Keratinocyte (primary cell): ENCODE data around the gene MAP3K5. TPM values are rescaled to one million over a fixed set of nuclear protein-coding genes. Genes with fewer than 3 reads are reported as not detected.

Experiments used
- DNase-seq: peaks from one replicate; pipeline ENCODE4 v3.0.0-alpha.2; 2011; ENCODE audit warnings: low read depth, missing footprints, low spot score
- FAIRE-seq: peaks from 2 replicates; lab custom pipeline; 2011; peaks lifted over from hg19 to GRCh38; lab: Jason Lieb, UNC
- H2AFZ ChIP-seq: 2 replicates; pipeline ENCODE4 v1.6.0; 2012; ENCODE audit warnings: low read length, control low read depth, inconsistent platforms; ENCODE audit not compliant: control insufficient read depth
- H3K27ac ChIP-seq: 2 replicates; pipeline ENCODE4 v1.5.1; 2011; ENCODE audit warnings: low read length; ENCODE audit not compliant: control insufficient read depth, insufficient read depth
- H3K27me3 ChIP-seq: 3 replicates; pipeline ENCODE4 v1.6.0; 2011; ENCODE audit warnings: low read length; ENCODE audit not compliant: control insufficient read depth, insufficient read depth; ENCODE audit errors: extremely low read depth
- H3K36me3 ChIP-seq, 2 experiments: 2 replicates in 1 of 2; 3 replicates in 1 of 2; pipeline ENCODE4 v1.5.1; 2011; ENCODE audit warnings: low read length in 2 of 2, mild to moderate bottlenecking in 1 of 2; ENCODE audit not compliant: control insufficient read depth in 2 of 2, insufficient read depth in 2 of 2; ENCODE audit errors: extremely low read depth in 1 of 2
- H3K4me1 ChIP-seq: 3 replicates; pipeline ENCODE4 v1.5.1; 2011; ENCODE audit warnings: low read length; ENCODE audit not compliant: control insufficient read depth, insufficient read depth; ENCODE audit errors: extremely low read depth
- H3K4me2 ChIP-seq: 3 replicates; pipeline ENCODE4 v1.6.0; 2011; ENCODE audit warnings: low read depth, low read length; ENCODE audit not compliant: control insufficient read depth, insufficient read depth; ENCODE audit errors: extremely low read depth
- H3K4me3 ChIP-seq, 3 experiments: fragments of 200-600 bp in 1 of 3; sonication (generic) in 1 of 3; 2 replicates in 2 of 3; 3 replicates in 1 of 3; pipeline ENCODE4 v1.5.1; 2011 to 2016; ENCODE audit warnings: low read length in 3 of 3, mild to moderate bottlenecking in 3 of 3, control low read depth in 2 of 3, inconsistent platforms in 1 of 3, low read depth in 1 of 3, mixed read lengths in 1 of 3, mixed run types in 1 of 3, moderate library complexity in 1 of 3; ENCODE audit not compliant: control insufficient read depth in 2 of 3, insufficient read depth in 2 of 3; ENCODE audit errors: extremely low read depth in 1 of 3
- H3K79me2 ChIP-seq: 2 replicates; pipeline ENCODE4 v1.6.0; 2012; ENCODE audit warnings: low read length; ENCODE audit not compliant: control insufficient read depth, insufficient read depth
- H3K9ac ChIP-seq: 3 replicates; pipeline ENCODE4 v1.6.0; 2011; ENCODE audit warnings: low read length; ENCODE audit not compliant: control insufficient read depth, insufficient read depth; ENCODE audit errors: extremely low read depth
- H3K9me1 ChIP-seq: 3 replicates; pipeline ENCODE4 v1.6.0; 2011; ENCODE audit warnings: low read length; ENCODE audit not compliant: control insufficient read depth, insufficient read depth; ENCODE audit errors: extremely low read depth
- H3K9me3 ChIP-seq: 2 replicates; pipeline ENCODE4 v1.5.1; 2012; ENCODE audit warnings: low read depth, low read length; ENCODE audit not compliant: control insufficient read depth
- H4K20me1 ChIP-seq: 3 replicates; pipeline ENCODE4 v1.6.0; 2011; ENCODE audit warnings: low read length; ENCODE audit not compliant: control insufficient read depth, insufficient read depth; ENCODE audit errors: extremely low read depth
- EZH2 ChIP-seq: IDR thresholded peaks from one replicate; pipeline ENCODE4 v1.6.1; 2012; ENCODE audit warnings: inconsistent platforms, mild to moderate bottlenecking, low read length, moderate library complexity
- dilution Hi-C: fragments of 300-500 bp; cut with MboI; formaldehyde crosslinking; loops from one replicate; pipeline ENCODE4 v1.7.0; 2020; ENCODE audit warnings: low sequenced_read_pairs; ENCODE audit not compliant: extremely low pct_ligation_motif_present
- polyA plus RNA-seq, 5 experiments: library from polyadenylated mRNA; depleted of rRNA in 3 of 5; stranded (reverse) in 3 of 5; stranded (forward) in 1 of 5; unstranded in 1 of 5; fragments of >200 nt; gene quantifications; 1 replicate in 1 of 5; 2 replicates in 3 of 5; 3 replicates in 1 of 5; pipeline versions ENCODE4 v1.2.1 to v1.2.3, GENCODE V29; 2011 to 2012; ENCODE audit warnings: missing spikeins in 2 of 5, low read depth in 1 of 5, low replicate concordance in 1 of 5
- TF ChIP-seq, protein P1 (sequence below), 3 experiments: IDR thresholded peaks in 1 of 3; conservative IDR thresholded peaks in 1 of 3; optimal IDR thresholded peaks in 1 of 3; 2 replicates in 2 of 3; 3 replicates in 1 of 3; pipeline versions ENCODE3 to v1.5.1; 2011; ENCODE audit warnings: low read length in 3 of 3, mild to moderate bottlenecking in 3 of 3, moderate library complexity in 2 of 3, control low read depth in 1 of 3, inconsistent platforms in 1 of 3; ENCODE audit not compliant: insufficient read depth in 2 of 3; ENCODE audit errors: extremely low read depth in 1 of 3

MAP3K5 gene
- polyA plus RNA-seq, 1 donor (not counting 4 experiments of a cell fraction or from before 2014, with no cell fraction given): 3.4 TPM

DNA sequence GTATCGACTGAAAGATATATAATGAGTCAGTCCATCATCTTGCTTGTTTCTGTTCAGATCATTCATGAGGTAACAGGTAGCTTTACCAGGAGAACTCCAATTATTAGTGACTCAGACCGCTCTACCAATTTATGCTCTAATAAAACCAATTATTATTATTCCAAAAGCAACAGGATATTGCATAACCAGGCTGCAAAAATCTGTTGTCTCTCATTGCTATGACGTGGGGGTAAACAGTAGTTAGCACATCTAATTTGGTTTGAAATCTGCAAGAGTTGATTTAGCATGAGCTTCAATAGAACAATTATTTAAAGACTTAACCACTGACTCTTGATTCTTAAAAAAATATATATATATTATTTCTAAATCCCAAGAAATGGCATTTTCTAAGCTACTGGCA lies 151.1 kb downstream of the MAP3K5 start:
- Histone ChIP-seq H3K36me3 (peaks cover 0 to 2% of the 10 kb centered on the region in 2 experiments), H3K9me3 (no peaks in the 10 kb centered on the region), H3K27me3 (no peaks in the 10 kb centered on the region), H2AFZ (no peak overlapping the region), H4K20me1 (no peaks in the 10 kb centered on the region), H3K4me3 (no peak overlapping the region), H3K79me2 (no peaks in the 10 kb centered on the region), H3K4me2 (no peak overlapping the region), H3K9me1 (no peaks in the 10 kb centered on the region), H3K27ac (no peak overlapping the region), H3K4me1 (peaks cover 7% of the 10 kb centered on the region), H3K9ac (no peak overlapping the region)
- FAIRE-seq (no peak), DNase-seq (no peak)
- TF ChIP-seq, protein P1, sequence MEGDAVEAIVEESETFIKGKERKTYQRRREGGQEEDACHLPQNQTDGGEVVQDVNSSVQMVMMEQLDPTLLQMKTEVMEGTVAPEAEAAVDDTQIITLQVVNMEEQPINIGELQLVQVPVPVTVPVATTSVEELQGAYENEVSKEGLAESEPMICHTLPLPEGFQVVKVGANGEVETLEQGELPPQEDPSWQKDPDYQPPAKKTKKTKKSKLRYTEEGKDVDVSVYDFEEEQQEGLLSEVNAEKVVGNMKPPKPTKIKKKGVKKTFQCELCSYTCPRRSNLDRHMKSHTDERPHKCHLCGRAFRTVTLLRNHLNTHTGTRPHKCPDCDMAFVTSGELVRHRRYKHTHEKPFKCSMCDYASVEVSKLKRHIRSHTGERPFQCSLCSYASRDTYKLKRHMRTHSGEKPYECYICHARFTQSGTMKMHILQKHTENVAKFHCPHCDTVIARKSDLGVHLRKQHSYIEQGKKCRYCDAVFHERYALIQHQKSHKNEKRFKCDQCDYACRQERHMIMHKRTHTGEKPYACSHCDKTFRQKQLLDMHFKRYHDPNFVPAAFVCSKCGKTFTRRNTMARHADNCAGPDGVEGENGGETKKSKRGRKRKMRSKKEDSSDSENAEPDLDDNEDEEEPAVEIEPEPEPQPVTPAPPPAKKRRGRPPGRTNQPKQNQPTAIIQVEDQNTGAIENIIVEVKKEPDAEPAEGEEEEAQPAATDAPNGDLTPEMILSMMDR (optimal IDR thresholded peaks at IDR 0.05 in 1 of 3, IDR thresholded peaks at IDR 0.05 in 1 of 3, conservative IDR thresholded peaks at IDR 0.05 in 1 of 3; ENCODE audit: extremely low read depth in 1 of 3, insufficient read depth in 2 of 3, low read length in 3 of 3): no peak
- TF ChIP-seq EZH2: no peak
- dilution Hi-C loops: no loop called here

DNA sequence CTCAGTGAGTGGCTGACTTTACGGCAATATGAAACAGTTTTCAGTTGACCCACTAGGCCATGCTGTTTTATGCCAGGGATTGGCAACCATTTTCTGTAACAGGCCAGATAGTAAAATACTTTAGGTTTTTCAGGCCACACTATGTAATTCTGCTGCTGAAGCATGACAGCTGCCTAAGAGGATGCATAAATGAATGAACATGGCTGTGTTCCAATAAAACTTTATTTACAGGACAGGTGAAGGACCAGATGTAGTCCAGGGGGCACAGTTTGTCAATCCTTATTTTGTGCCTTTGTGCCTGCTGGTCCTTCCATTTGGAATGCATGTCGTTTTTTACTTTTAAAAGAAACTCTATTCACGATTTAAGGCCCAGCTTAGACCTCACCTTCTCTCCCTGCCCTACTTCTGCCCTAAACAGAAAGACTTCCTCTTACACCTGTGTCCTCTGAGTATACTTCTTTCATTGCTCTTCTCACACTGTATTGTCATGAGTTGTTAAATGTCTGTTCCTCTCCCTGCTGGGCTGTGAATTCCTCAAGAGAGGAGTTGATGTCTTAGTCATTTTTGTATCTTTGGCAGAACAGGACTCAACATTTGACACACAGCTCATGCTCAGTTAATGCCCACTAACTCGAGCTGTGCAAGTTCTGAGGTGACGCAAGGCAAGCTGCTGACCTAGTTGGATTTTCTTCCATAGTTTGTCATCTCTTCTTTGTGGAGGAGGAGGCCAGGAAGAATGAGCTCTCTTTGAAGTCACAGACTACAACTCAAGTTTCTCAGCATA lies 152.0 kb downstream of the MAP3K5 start:
- FAIRE-seq (no peak), DNase-seq (no peak)
- H4K20me1 ChIP-seq: no peaks in the 10 kb centered on the region
- peaks cover 7% of the 10 kb centered on the region for H3K4me1 ChIP-seq
- H3K27me3 ChIP-seq: no peaks in the 10 kb centered on the region
- H3K4me3 ChIP-seq: no peak overlapping the region
- no peak overlapping the region for H2AFZ ChIP-seq
- TF ChIP-seq, protein P1 (optimal IDR thresholded peaks at IDR 0.05 in 1 of 3, IDR thresholded peaks at IDR 0.05 in 1 of 3, conservative IDR thresholded peaks at IDR 0.05 in 1 of 3; ENCODE audit: extremely low read depth in 1 of 3, insufficient read depth in 2 of 3, low read length in 3 of 3): no peak
- no peak for TF ChIP-seq EZH2
- no peaks in the 10 kb centered on the region for H3K9me3 ChIP-seq
- no peaks in the 10 kb centered on the region for H3K79me2 ChIP-seq
- no peak overlapping the region for H3K4me2 ChIP-seq
- H3K9me1 ChIP-seq: no peaks in the 10 kb centered on the region
- dilution Hi-C loops: no loop called here
- no peak overlapping the region for H3K27ac ChIP-seq
- H3K36me3 ChIP-seq: peaks cover 0 to 2% of the 10 kb centered on the region in 2 experiments
- no peak overlapping the region for H3K9ac ChIP-seq
